A549 (cell line): ENCODE data around the gene MBNL2. TPM values are rescaled to one million over a fixed set of nuclear protein-coding genes. Genes with fewer than 3 reads are reported as not detected.

Source experiments
- ATAC-seq, 2 experiments: fragments of 200-7000 bp in 1 of 2; fragments of >200 bp in 1 of 2; cut with Nextera tagmentation in 1 of 2; cut with Tn5 transposase in 1 of 2; 3 replicates each; pipeline versions ENCODE4 v1.8.0 to v1.9.1; 2018 to 2020; ENCODE audit warnings: mild to moderate bottlenecking in 1 of 2, moderate library complexity in 1 of 2
- CTCF ChIA-PET: fragments of 300-600 bp; sonication (Branson Sonifier 250); formaldehyde crosslinking; extraction: SDS; loops from one replicate; lab custom pipeline; 2021; ENCODE audit warnings: antibody characterized with exemption, inconsistent platforms; lab: Yijun Ruan, JAX
- POLR2A ChIA-PET: fragments of 350-600 bp; formaldehyde crosslinking; extraction: SDS; loops from one replicate; lab custom pipeline; 2021; ENCODE audit warnings: antibody characterized with exemption, inconsistent platforms; lab: Yijun Ruan, JAX
- DNase-seq, 2 experiments: peaks; one replicate each; pipeline versions ENCODE4 v3.0.0 to v3.0.0-alpha.2; 2011 to 2016; ENCODE audit warnings: low read depth in 1 of 2, low spot score in 1 of 2
- FAIRE-seq: peaks from 2 replicates; lab custom pipeline; 2011; peaks lifted over from hg19 to GRCh38; lab: Jason Lieb, UNC
- H3K27ac ChIP-seq, 2 experiments: fragments of >200 bp; sonication (Bioruptor Twin); formaldehyde crosslinking; 3 replicates each; pipeline ENCODE4 v1.5.1; 2016 to 2017
- H3K4me1 ChIP-seq: fragments of >200 bp; sonication (Bioruptor Twin); formaldehyde crosslinking; 3 replicates; pipeline ENCODE4 v1.6.1; 2016
- H3K4me2 ChIP-seq: fragments of >200 bp; sonication (Bioruptor Twin); formaldehyde crosslinking; 3 replicates; pipeline ENCODE4 v1.6.1; 2016
- H3K4me3 ChIP-seq: fragments of >200 bp; sonication (Bioruptor Twin); formaldehyde crosslinking; 3 replicates; pipeline ENCODE4 v1.5.1; 2016
- H3K9me3 ChIP-seq: fragments of >200 bp; sonication (Bioruptor Twin); formaldehyde crosslinking; 3 replicates; pipeline ENCODE4 v1.6.1; 2016
- CBX2 ChIP-seq: fragments of 200-600 bp; sonication (generic); IDR thresholded peaks from 2 replicates; pipeline ENCODE4 v1.6.1; 2016; ENCODE audit warnings: low read depth, mild to moderate bottlenecking, borderline replicate concordance
- EHMT2 ChIP-seq: fragments of 200-600 bp; sonication (generic); IDR thresholded peaks from 2 replicates; pipeline ENCODE4 v1.6.1; 2016; ENCODE audit warnings: antibody characterized with exemption, low read depth, mild to moderate bottlenecking, moderate library complexity
- ESRRA ChIP-seq: fragments of 150-350 bp; IDR thresholded peaks from 2 replicates; pipeline ENCODE4 v1.6.1; 2014; ENCODE audit warnings: mild to moderate bottlenecking, low read length, borderline replicate concordance
- GATA3 ChIP-seq: IDR thresholded peaks from 2 replicates; pipeline ENCODE4 v1.6.1; 2012; ENCODE audit warnings: borderline replicate concordance
- HDAC2 ChIP-seq: fragments of 200-600 bp; sonication (generic); IDR thresholded peaks from 2 replicates; pipeline ENCODE4 v1.6.1; 2016
- HOXB13 ChIP-seq: fragments of 250-450 bp; sonication (Bioruptor Pico); IDR thresholded peaks from 2 replicates; pipeline ENCODE4 v1.5.0; 2020; ENCODE audit warnings: low read depth, mild to moderate bottlenecking, moderate library complexity
- JUN ChIP-seq, 2 experiments: fragments of >200 bp; sonication (Bioruptor Twin); formaldehyde crosslinking; IDR thresholded peaks; 2 replicates in 1 of 2; 3 replicates in 1 of 2; pipeline ENCODE4 v1.6.1; 2016 to 2017
- KDM5A ChIP-seq: fragments of 200-600 bp; sonication (generic); IDR thresholded peaks from 2 replicates; pipeline ENCODE4 v1.6.1; 2016; ENCODE audit warnings: antibody characterized with exemption, mild to moderate bottlenecking
- MAFK ChIP-seq: fragments of 450-650 bp; IDR thresholded peaks from 2 replicates; pipeline ENCODE4 v1.6.1; 2014; ENCODE audit not compliant: partially characterized antibody
- MAZ ChIP-seq: fragments of 150-350 bp; IDR thresholded peaks from 2 replicates; pipeline ENCODE4 v1.6.1; 2014; ENCODE audit warnings: antibody characterized with exemption, low read depth, low read length, borderline replicate concordance
- POLR2A ChIP-seq: IDR thresholded peaks from 2 replicates; pipeline ENCODE4 v1.6.1; 2012; ENCODE audit warnings: mild to moderate bottlenecking, low read length
- RFX5 ChIP-seq: fragments of 450-650 bp; IDR thresholded peaks from 2 replicates; pipeline ENCODE4 v1.7.1; 2014; ENCODE audit warnings: antibody characterized with exemption, mild to moderate bottlenecking, moderate library complexity
- SMC3 ChIP-seq: fragments of >200 bp; sonication (Bioruptor Twin); formaldehyde crosslinking; IDR thresholded peaks from 3 replicates; pipeline ENCODE4 v1.6.1; 2018; ENCODE audit warnings: inconsistent platforms
- SREBF2 ChIP-seq: fragments of 450-650 bp; IDR thresholded peaks from 2 replicates; pipeline ENCODE4 v1.6.1; 2014; ENCODE audit warnings: mild to moderate bottlenecking, moderate library complexity
- TP53 ChIP-seq: fragments of 250-450 bp; sonication (Bioruptor Pico); IDR thresholded peaks from 2 replicates; pipeline ENCODE4 v1.5.0; 2021; ENCODE audit warnings: mild to moderate bottlenecking, moderate library complexity
- ZSCAN20 ChIP-seq: fragments of 250-450 bp; sonication (Bioruptor Pico); IDR thresholded peaks from 2 replicates; pipeline ENCODE4 v1.8.0; 2022; ENCODE audit warnings: mild to moderate bottlenecking, moderate library complexity
- WGBS: methylation state at CpG from one replicate; pipeline ENCODE4 v1.1.6; 2017; ENCODE audit errors: missing lambda C conversion rate; 5-methylcytosine and 5-hydroxymethylcytosine counted together
- polyA plus RNA-seq, 4 experiments: library from polyadenylated mRNA; depleted of rRNA in 3 of 4; stranded (reverse); fragments of >200 nt; fragmentation: RNase III in 1 of 4; extraction: RNeasy Plus Mini Kit Qiagen cat#74134 plus additional on column Dnase treatment in 1 of 4; gene quantifications; 2 replicates in 3 of 4; 3 replicates in 1 of 4; pipeline ENCODE4 v1.2.3, GENCODE V29; 2011 to 2017
- TF ChIP-seq, protein P1 (sequence below): IDR thresholded peaks from 2 replicates; pipeline ENCODE4 v1.6.1; 2012; ENCODE audit warnings: low read depth, borderline replicate concordance
- TF ChIP-seq, protein P2 (sequence below): fragments of 150-350 bp; IDR thresholded peaks from 2 replicates; pipeline ENCODE4 v1.6.1; 2014; ENCODE audit warnings: low read depth, mild to moderate bottlenecking, low read length
- TF ChIP-seq, protein P3 (sequence below): fragments of 450-650 bp; IDR thresholded peaks from 2 replicates; pipeline ENCODE4 v1.6.1; 2014; ENCODE audit warnings: antibody characterized with exemption
- TF ChIP-seq, protein P4 (sequence below): fragments of >200 bp; sonication (Bioruptor Twin); formaldehyde crosslinking; IDR thresholded peaks from 2 replicates; pipeline ENCODE4 v1.6.1; 2016
- TF ChIP-seq, protein P5 (sequence below): fragments of >200 bp; sonication (Bioruptor Twin); formaldehyde crosslinking; IDR thresholded peaks from 3 replicates; pipeline ENCODE4 v1.6.1; 2016

Gene MBNL2
- polyA plus RNA-seq, 2 of the 4 experiments (the other 2 are of a cell fraction) = 18.7 to 20.6 TPM

DNA sequence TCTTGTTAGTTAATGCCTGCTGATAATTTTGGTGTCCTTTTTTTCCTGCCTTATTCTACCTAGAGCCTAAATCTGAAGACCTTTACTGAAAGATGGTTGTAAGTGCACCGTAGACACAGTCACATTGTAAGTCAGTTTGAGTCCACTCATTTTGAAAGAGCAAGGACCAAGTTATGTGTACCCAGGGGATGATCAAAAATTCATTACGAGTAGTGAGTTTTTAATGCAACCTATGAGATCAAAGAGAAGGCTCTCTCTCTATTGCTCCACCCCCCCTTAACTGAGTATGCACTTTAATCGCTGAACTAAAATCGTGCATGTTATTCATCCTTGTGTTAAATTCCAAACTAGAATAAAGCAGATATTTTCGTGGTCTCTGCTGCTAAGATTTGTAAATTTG is 213.7 kb downstream of the MBNL2 start:
- WGBS = 82% methylated on average over 5 of the region's 5 CpGs
- Histone ChIP-seq H3K4me1 (peaks cover 14% of the 10 kb centered on the region; the same call in 1 of the 3 replicates), H3K4me3 (no peak overlapping the region; the same call in 2 of the 3 replicates), H3K27ac (no peak overlapping the region), H3K9me3 (no peaks in the 10 kb centered on the region), H3K4me2 (peak overlapping the region; percentile 94)
- ChIA-PET POLR2A (no interaction called here), CTCF (interaction anchor here (0.6 kb wide), 1 partner anchor 515 kb away, joined by 3 read pairs; no protein-coding TSS in a partner anchor)
- no peak for ATAC-seq
- no peak for DNase-seq
- TF ChIP-seq, protein P1, sequence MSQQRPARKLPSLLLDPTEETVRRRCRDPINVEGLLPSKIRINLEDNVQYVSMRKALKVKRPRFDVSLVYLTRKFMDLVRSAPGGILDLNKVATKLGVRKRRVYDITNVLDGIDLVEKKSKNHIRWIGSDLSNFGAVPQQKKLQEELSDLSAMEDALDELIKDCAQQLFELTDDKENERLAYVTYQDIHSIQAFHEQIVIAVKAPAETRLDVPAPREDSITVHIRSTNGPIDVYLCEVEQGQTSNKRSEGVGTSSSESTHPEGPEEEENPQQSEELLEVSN = no peak
- TF ChIP-seq KDM5A (no peak), SMC3 (no peak), HOXB13 (no peak), EHMT2 (no peak), RFX5 (no peak), HDAC2 (no peak), CBX2 (no peak), ZSCAN20 (CRISPR knock-in tag) (no peak), GATA3 (no peak), MAZ (no peak), TP53 (no peak), MAFK (no peak), ESRRA (no peak), SREBF2 (no peak), POLR2A (no peak)
- TF ChIP-seq, protein P2, sequence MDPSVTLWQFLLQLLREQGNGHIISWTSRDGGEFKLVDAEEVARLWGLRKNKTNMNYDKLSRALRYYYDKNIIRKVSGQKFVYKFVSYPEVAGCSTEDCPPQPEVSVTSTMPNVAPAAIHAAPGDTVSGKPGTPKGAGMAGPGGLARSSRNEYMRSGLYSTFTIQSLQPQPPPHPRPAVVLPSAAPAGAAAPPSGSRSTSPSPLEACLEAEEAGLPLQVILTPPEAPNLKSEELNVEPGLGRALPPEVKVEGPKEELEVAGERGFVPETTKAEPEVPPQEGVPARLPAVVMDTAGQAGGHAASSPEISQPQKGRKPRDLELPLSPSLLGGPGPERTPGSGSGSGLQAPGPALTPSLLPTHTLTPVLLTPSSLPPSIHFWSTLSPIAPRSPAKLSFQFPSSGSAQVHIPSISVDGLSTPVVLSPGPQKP = no peak
- TF ChIP-seq, protein P3, sequence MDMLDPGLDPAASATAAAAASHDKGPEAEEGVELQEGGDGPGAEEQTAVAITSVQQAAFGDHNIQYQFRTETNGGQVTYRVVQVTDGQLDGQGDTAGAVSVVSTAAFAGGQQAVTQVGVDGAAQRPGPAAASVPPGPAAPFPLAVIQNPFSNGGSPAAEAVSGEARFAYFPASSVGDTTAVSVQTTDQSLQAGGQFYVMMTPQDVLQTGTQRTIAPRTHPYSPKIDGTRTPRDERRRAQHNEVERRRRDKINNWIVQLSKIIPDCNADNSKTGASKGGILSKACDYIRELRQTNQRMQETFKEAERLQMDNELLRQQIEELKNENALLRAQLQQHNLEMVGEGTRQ = no peak
- TF ChIP-seq, protein P4, sequence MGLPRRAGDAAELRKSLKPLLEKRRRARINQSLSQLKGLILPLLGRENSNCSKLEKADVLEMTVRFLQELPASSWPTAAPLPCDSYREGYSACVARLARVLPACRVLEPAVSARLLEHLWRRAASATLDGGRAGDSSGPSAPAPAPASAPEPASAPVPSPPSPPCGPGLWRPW = no peak
- FAIRE-seq = no peak

DNA sequence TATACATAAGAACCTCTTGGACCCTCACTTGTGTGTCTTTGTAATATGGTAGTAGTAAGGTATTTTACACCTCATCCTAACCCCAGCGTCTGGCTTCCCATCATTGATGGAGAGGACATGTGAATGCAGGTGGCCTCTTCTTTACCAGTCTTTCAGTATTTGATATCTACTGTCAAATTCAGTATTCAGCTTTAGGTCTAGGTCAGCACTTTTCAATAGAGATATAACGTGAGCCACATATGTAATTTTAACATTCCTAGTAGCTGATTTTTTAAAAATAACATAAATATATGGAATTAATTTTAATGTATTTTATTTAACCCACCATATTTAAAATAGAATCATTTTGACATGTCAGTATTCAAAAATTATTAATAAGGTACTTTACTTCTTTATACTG is 214.7 kb downstream of the MBNL2 start:
- ChIA-PET CTCF (no interaction called here), POLR2A (no interaction called here)
- no peak for ATAC-seq
- WGBS = 88% methylated on average over 2 of the region's 2 CpGs
- Histone ChIP-seq H3K4me1 (peaks cover 9% of the 10 kb centered on the region; the same call in 1 of the 3 replicates), H3K27ac (no peak overlapping the region), H3K4me3 (no peak overlapping the region), H3K9me3 (no peaks in the 10 kb centered on the region), H3K4me2 (peak overlapping the region; percentile 94; the same call in 2 of the 3 replicates)
- no peak for DNase-seq
- TF ChIP-seq HDAC2 = no peak
- no peak for TF ChIP-seq EHMT2
- peak; percentile 54 for TF ChIP-seq MAFK
- FAIRE-seq = no peak

DNA sequence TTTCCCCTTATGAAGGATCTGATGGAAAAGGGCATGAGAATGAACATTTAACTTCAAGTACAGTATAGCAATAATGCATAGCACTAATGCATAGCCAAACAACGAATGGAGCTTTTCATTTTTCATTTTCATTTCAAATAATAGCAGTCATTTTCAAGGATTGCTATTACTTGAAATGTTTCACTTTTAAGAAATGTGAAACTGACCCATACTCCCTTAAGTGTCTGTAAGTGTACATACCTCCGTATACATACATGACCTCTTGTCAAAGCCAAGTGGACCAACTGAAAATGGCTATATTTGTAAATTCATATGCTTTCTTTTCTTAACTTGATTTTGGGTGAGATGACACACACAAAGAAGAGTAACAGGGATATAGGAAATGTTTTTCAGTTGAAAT is 215.6 kb downstream of the MBNL2 start:
- H3K4me1 ChIP-seq = peaks cover 8% of the 10 kb centered on the region; the same call in 1 of the 3 replicates
- H3K4me2 ChIP-seq = no peak overlapping the region
- CTCF ChIA-PET = no interaction called here
- FAIRE-seq (no peak), DNase-seq (no peak), ATAC-seq (no peak)
- no peak overlapping the region for H3K27ac ChIP-seq
- H3K9me3 ChIP-seq = no peaks in the 10 kb centered on the region
- TF ChIP-seq, protein P5, sequence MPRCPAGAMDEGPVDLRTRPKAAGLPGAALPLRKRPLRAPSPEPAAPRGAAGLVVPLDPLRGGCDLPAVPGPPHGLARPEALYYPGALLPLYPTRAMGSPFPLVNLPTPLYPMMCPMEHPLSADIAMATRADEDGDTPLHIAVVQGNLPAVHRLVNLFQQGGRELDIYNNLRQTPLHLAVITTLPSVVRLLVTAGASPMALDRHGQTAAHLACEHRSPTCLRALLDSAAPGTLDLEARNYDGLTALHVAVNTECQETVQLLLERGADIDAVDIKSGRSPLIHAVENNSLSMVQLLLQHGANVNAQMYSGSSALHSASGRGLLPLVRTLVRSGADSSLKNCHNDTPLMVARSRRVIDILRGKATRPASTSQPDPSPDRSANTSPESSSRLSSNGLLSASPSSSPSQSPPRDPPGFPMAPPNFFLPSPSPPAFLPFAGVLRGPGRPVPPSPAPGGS = no peak
- TF ChIP-seq JUN (IDR thresholded peaks at IDR 0.05) = no peak
- no peak overlapping the region for H3K4me3 ChIP-seq
- POLR2A ChIA-PET = no interaction called here
- WGBS = 83% methylated on average over 2 of the region's 2 CpGs
